K562 (cell line): ENCODE data around the gene CCL5. TPM values are rescaled to one million over a fixed set of nuclear protein-coding genes. Genes with fewer than 3 reads are reported as not detected.

Source experiments
- ATAC-seq: fragments of 200-7000 bp; cut with Tn5 transposase; 3 replicates; pipeline ENCODE4 v1.9.1; 2020; ENCODE audit warnings: moderate library complexity
- BruUV-seq: library from RNA; stranded (reverse); fragments of 400-500 nt; replicated peaks from 2 replicates; lab custom pipeline; 2021; lab: Mats Ljungman, UMichigan
- CTCF ChIA-PET: fragments of 300-600 bp; formaldehyde crosslinking; extraction: SDS; loops from one replicate; lab custom pipeline; 2021; ENCODE audit warnings: low intra/inter-chr PET ratio; lab: Yijun Ruan, JAX
- POLR2A ChIA-PET: fragments of 300-600, 350-650 bp; sonication (Branson Sonifier 250); formaldehyde crosslinking; extraction: SDS; loops from one replicate; lab custom pipeline; 2021; ENCODE audit warnings: antibody characterized with exemption, inconsistent platforms; lab: Yijun Ruan, JAX
- DNase-seq, 4 experiments: peaks; one replicate each; pipeline versions ENCODE4 v3.0.0 to v3.0.0-alpha.2; 2011 to 2018; ENCODE audit warnings: low spot score in 3 of 4, mixed read lengths in 3 of 4; ENCODE audit errors: extremely low read depth in 1 of 4
- FAIRE-seq: peaks from 2 replicates; lab custom pipeline; 2011; peaks lifted over from hg19 to GRCh38; lab: Jason Lieb, UNC
- H2AFZ ChIP-seq: 2 replicates; pipeline ENCODE4 v1.6.0; 2011; ENCODE audit warnings: low read depth, low read length, control low read depth, inconsistent platforms
- H3K27ac ChIP-seq: fragments of 200-600 bp; 3 replicates; pipeline ENCODE4 v1.8.0; 2011; ENCODE audit warnings: low read depth, mild to moderate bottlenecking, control low read depth, inconsistent platforms, low read length, moderate library complexity, mixed read lengths; ENCODE audit errors: extremely low read depth
- H3K27me3 ChIP-seq, 2 experiments: fragments of 300-600 bp in 1 of 2; 2 replicates in 1 of 2; 3 replicates in 1 of 2; pipeline versions ENCODE4 v1.6.0 to v1.8.0; 2011; ENCODE audit warnings: inconsistent platforms in 2 of 2, low read length in 2 of 2, mild to moderate bottlenecking in 1 of 2, mixed read lengths in 1 of 2, moderate library complexity in 1 of 2; ENCODE audit not compliant: control insufficient read depth in 2 of 2, insufficient read depth in 2 of 2
- H3K36me3 ChIP-seq: fragments of 300-600 bp; 3 replicates; pipeline ENCODE4 v1.8.0; 2011; ENCODE audit warnings: mild to moderate bottlenecking, low read length, inconsistent platforms; ENCODE audit not compliant: control insufficient read depth, insufficient read depth
- H3K4me1 ChIP-seq, 2 experiments: fragments of 200-600 bp in 1 of 2; replicated peaks in 1 of 2; 2 replicates in 1 of 2; 3 replicates in 1 of 2; pipeline versions ENCODE4 v1.5.1 to v1.8.0; 2011; ENCODE audit warnings: inconsistent platforms in 2 of 2, low read length in 2 of 2, mild to moderate bottlenecking in 1 of 2, mixed read lengths in 1 of 2, moderate library complexity in 1 of 2; ENCODE audit not compliant: control insufficient read depth in 2 of 2, insufficient read depth in 2 of 2
- H3K4me2 ChIP-seq: 2 replicates; pipeline ENCODE4 v1.6.1; 2011; ENCODE audit warnings: low read length, control low read depth, inconsistent platforms, mixed read lengths; ENCODE audit not compliant: insufficient read depth
- H3K4me3 ChIP-seq: fragments of 200-600 bp; sonication (generic), shearing (Covaris generic); 2 replicates; pipeline ENCODE4 v1.5.1; 2016; ENCODE audit warnings: control low read depth, inconsistent platforms
- H3K79me2 ChIP-seq: fragments of 200-600 bp; 3 replicates; pipeline ENCODE4 v1.8.0; 2011; ENCODE audit warnings: low read length, inconsistent platforms; ENCODE audit not compliant: control insufficient read depth, insufficient read depth
- H3K9ac ChIP-seq, 2 experiments: 2 replicates each; pipeline versions ENCODE4 v1.6.0 to v1.6.1; 2011; ENCODE audit warnings: low read depth in 2 of 2, low read length in 2 of 2, control low read depth in 1 of 2, inconsistent platforms in 1 of 2, mild to moderate bottlenecking in 1 of 2, mixed read lengths in 1 of 2; ENCODE audit not compliant: insufficient read depth in 1 of 2
- H3K9me1 ChIP-seq: one replicate; pipeline ENCODE4 v1.6.0; 2011; ENCODE audit warnings: inconsistent platforms, mild to moderate bottlenecking, low read length, moderate library complexity; ENCODE audit not compliant: control insufficient read depth, insufficient read depth
- H3K9me3 ChIP-seq: replicated peaks from 2 replicates; pipeline ENCODE4 v1.5.1; 2011; ENCODE audit warnings: low read depth, low read length, inconsistent platforms; ENCODE audit not compliant: control insufficient read depth, insufficient read depth
- H4K20me1 ChIP-seq: replicated peaks from 2 replicates; pipeline ENCODE4 v1.6.1; 2011; ENCODE audit warnings: low read length, inconsistent platforms, mixed read lengths; ENCODE audit not compliant: control insufficient read depth, insufficient read depth
- CHD4 ChIP-seq: fragments of 200-600 bp; sonication (generic); IDR thresholded peaks from 3 replicates; pipeline ENCODE4 v1.6.1; 2012; ENCODE audit warnings: low read depth, mild to moderate bottlenecking, mixed read lengths, low read length, inconsistent platforms; ENCODE audit not compliant: insufficient read depth, insufficient replicate concordance, poor library complexity, severe bottlenecking
- DPF2 ChIP-seq: fragments of 450-650 bp; IDR thresholded peaks from 2 replicates; pipeline ENCODE4 v1.6.1; 2016
- E4F1 ChIP-seq: fragments of 250-450 bp; sonication (Bioruptor Pico); IDR thresholded peaks from 2 replicates; pipeline ENCODE4 v1.5.0; 2021; ENCODE audit warnings: mild to moderate bottlenecking, borderline replicate concordance
- ERF ChIP-seq: fragments of 450-650 bp; formaldehyde crosslinking; IDR thresholded peaks from 2 replicates; pipeline ENCODE4 v1.4.0; 2020; ENCODE audit warnings: mild to moderate bottlenecking, mixed read lengths
- FOXO4 ChIP-seq: fragments of 450-650 bp; formaldehyde crosslinking; IDR thresholded peaks from 2 replicates; pipeline ENCODE4 v1.4.0; 2020; ENCODE audit warnings: mild to moderate bottlenecking, moderate library complexity
- MAFK ChIP-seq: IDR thresholded peaks from 2 replicates; pipeline ENCODE4 v1.6.1; 2011; ENCODE audit warnings: low read length, improper control_type of control experiment
- MTA1 ChIP-seq: fragments of 450-650 bp; IDR thresholded peaks from 2 replicates; pipeline ENCODE4 v1.6.1; 2017; ENCODE audit warnings: borderline replicate concordance
- MYBL2 ChIP-seq, 2 experiments: fragments of 450-650 bp in 1 of 2; sonication (generic) in 1 of 2; formaldehyde crosslinking in 1 of 2; IDR thresholded peaks; 2 replicates each; pipeline versions ENCODE4 v1.6.1 to v1.8.1; 2017 to 2022; ENCODE audit warnings: borderline replicate concordance in 1 of 2, inconsistent platforms in 1 of 2, low read depth in 1 of 2, mild to moderate bottlenecking in 1 of 2, missing genetic modification reagents in 1 of 2, moderate library complexity in 1 of 2
- NFXL1 ChIP-seq: fragments of 450-650 bp; formaldehyde crosslinking; IDR thresholded peaks from 2 replicates; pipeline ENCODE4 v1.4.0; 2021; ENCODE audit warnings: mild to moderate bottlenecking
- PBX2 ChIP-seq, 2 experiments: IDR thresholded peaks in 1 of 2; conservative IDR thresholded peaks in 1 of 2; 2 replicates each; pipeline ENCODE4 v1.6.1; 2016; ENCODE audit warnings: low read depth in 2 of 2, mild to moderate bottlenecking in 1 of 2, missing compliant biosample characterization in 1 of 2, missing genetic modification characterization in 1 of 2, moderate library complexity in 1 of 2
- PTTG1 ChIP-seq: fragments of 450-650 bp; IDR thresholded peaks from 2 replicates; pipeline ENCODE4 v1.6.1; 2016; ENCODE audit warnings: low read depth, mild to moderate bottlenecking, missing genetic modification characterization, missing compliant biosample characterization
- TAF15 ChIP-seq: fragments of 200-400 bp; formaldehyde crosslinking; IDR thresholded peaks from 2 replicates; pipeline ENCODE4 v1.6.1; 2017; ENCODE audit warnings: mild to moderate bottlenecking, low read depth, low read length, moderate library complexity
- WGBS: fragments of 100-300 bp; shearing (Covaris generic); methylation state at CpG from one replicate; pipeline ENCODE4 v1.1.6; 2016; ENCODE audit warnings: low coverage, mixed read lengths; ENCODE audit not compliant: insufficient coverage; ENCODE audit errors: missing lambda C conversion rate; 5-methylcytosine and 5-hydroxymethylcytosine counted together
- in situ Hi-C: fragments of 300-500 bp; cut with MboI; formaldehyde crosslinking; loops from 4 replicates; pipeline ENCODE4 v1.15.0; 2018; ENCODE audit warnings: inconsistent platforms, mixed read lengths
- intact Hi-C: fragments of 100-400 bp; cut with micrococcal nuclease; formaldehyde crosslinking; loops from 2 replicates; pipeline ENCODE4 v1.14.2; 2022
- polyA plus RNA-seq, 8 experiments: library from polyadenylated mRNA; depleted of rRNA in 4 of 8; stranded (reverse) in 5 of 8; unstranded in 3 of 8; fragments of >200 nt; fragmentation: Nextera tagmentation in 2 of 8; fragmentation: Illumina TruSeq in 1 of 8; extraction: Ambion mirVana in 2 of 8; extraction: Trizol in 1 of 8; gene quantifications; 2 replicates each; pipeline versions ENCODE4 v1.2.1 to v1.2.3, GENCODE V29; 2011 to 2014; ENCODE audit warnings: inconsistent platforms in 1 of 8, missing spikeins in 1 of 8
- total RNA-seq, 7 experiments: library from RNA; depleted of rRNA in 6 of 7; stranded (reverse); fragments of >200 nt in 6 of 7; fragmentation: Illumina TruSeq in 2 of 7; extraction: Trizol in 2 of 7; gene quantifications; 2 replicates each; pipeline versions ENCODE4 v1.2.1 to v1.2.3, GENCODE V29; 2011 to 2021; ENCODE audit warnings: low replicate concordance in 1 of 7
- TF ChIP-seq, protein P1 (sequence below), 2 experiments: IDR thresholded peaks; 2 replicates each; pipeline ENCODE4 v1.6.1; 2011; ENCODE audit warnings: borderline replicate concordance in 1 of 2, control low read depth in 1 of 2, low read depth in 1 of 2, low read length in 1 of 2, mild to moderate bottlenecking in 1 of 2, mixed read lengths in 1 of 2, moderate library complexity in 1 of 2; ENCODE audit not compliant: insufficient read depth in 1 of 2, insufficient read length in 1 of 2, poor library complexity in 1 of 2, severe bottlenecking in 1 of 2; ENCODE audit errors: extremely low read depth in 1 of 2

CCL5 gene
- total and polyA plus RNA-seq, 9 of the 15 experiments (the other 6 are each of a cell fraction or from before 2014, with no cell fraction given) = 0.18 to 0.59 (median 0.45) TPM; not detected in 1

DNA sequence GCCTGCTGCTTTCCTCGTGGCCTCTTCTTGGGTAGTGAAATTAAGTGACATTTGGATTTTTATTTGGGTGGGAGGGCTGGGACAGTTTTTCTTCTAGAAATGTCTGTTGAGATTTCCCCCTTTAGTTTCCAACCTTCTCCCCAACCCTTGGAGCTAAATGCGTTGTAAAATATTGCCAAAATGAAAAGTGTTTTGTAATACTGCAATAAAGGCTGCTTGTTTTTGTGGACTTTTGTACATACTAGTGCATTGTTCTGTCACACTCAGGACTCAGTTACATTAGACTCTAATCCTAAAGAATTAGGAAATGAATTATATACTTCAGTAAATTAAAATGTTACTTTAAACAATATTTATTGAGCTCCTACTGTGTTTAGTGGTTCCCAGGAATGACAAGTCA is 33.2 kb downstream of the CCL5 start:
- in situ Hi-C loops = no loop called here
- BruUV-seq = no TSS peak
- H3K4me2 ChIP-seq = no peak overlapping the region
- TF ChIP-seq MAFK = no peak
- TF ChIP-seq E4F1 = no peak
- no peak for TF ChIP-seq TAF15
- TF ChIP-seq NFXL1 (CRISPR knock-in tag) = no peak
- TF ChIP-seq, protein P1, sequence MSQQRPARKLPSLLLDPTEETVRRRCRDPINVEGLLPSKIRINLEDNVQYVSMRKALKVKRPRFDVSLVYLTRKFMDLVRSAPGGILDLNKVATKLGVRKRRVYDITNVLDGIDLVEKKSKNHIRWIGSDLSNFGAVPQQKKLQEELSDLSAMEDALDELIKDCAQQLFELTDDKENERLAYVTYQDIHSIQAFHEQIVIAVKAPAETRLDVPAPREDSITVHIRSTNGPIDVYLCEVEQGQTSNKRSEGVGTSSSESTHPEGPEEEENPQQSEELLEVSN (IDR thresholded peaks at IDR 0.05; ENCODE audit: borderline replicate concordance in 1 of 2, extremely low read depth in 1 of 2, insufficient read depth in 1 of 2, insufficient read length in 1 of 2, low read depth in 1 of 2, low read length in 1 of 2, poor library complexity in 1 of 2, severe bottlenecking in 1 of 2) = no peak
- no peak for TF ChIP-seq MYBL2 (IDR thresholded peaks at IDR 0.05; ENCODE audit: low read depth)
- TF ChIP-seq MYBL2 (CRISPR knock-in tag; IDR thresholded peaks at IDR 0.05; ENCODE audit: borderline replicate concordance) = no peak
- no peak for TF ChIP-seq PTTG1 (tag)
- no peak for TF ChIP-seq CHD4
- TF ChIP-seq MTA1 = no peak
- TF ChIP-seq DPF2 = no peak
- no peak for TF ChIP-seq PBX2 (CRISPR knock-in tag; IDR thresholded peaks at IDR 0.05; ENCODE audit: low read depth)
- no peak for TF ChIP-seq PBX2 (tag; conservative IDR thresholded peaks at IDR 0.05; ENCODE audit: low read depth)
- no peak for TF ChIP-seq ERF (CRISPR knock-in tag)
- TF ChIP-seq FOXO4 (CRISPR knock-in tag) = no peak

More for the DNA sequence above, 33.2 kb downstream of the CCL5 start:
- WGBS = 94% methylated on average over 2 of the region's 2 CpGs
- FAIRE-seq = no peak
- no peak for ATAC-seq
- no peak for DNase-seq
- no peak overlapping the region for H3K27ac ChIP-seq
- CTCF ChIA-PET = no interaction called here
- H3K9ac ChIP-seq = no peak overlapping the region
- H3K9me3 ChIP-seq = no peaks in the 10 kb centered on the region
- no peak overlapping the region for H2AFZ ChIP-seq
- no peaks in the 10 kb centered on the region for H3K4me1 ChIP-seq
- no peaks in the 10 kb centered on the region for H4K20me1 ChIP-seq
- H3K4me3 ChIP-seq = no peak overlapping the region
- no peaks in the 10 kb centered on the region for H3K9me1 ChIP-seq
- POLR2A ChIA-PET = interaction anchor here (0.7 to 2.8 kb wide), 9 partner anchors 11 to 158 kb away, joined by 3 to 19 read pairs (median 4); no protein-coding TSS in a partner anchor
- no peaks in the 10 kb centered on the region for H3K79me2 ChIP-seq
- intact Hi-C loops = loop anchor here (5.0 to 10.0 kb wide), 2 partner anchors 95 to 228 kb away; partner anchors contain the start of gene LYZL6
- peaks cover 72% of the 10 kb centered on the region for H3K36me3 ChIP-seq
- no peaks in the 10 kb centered on the region for H3K27me3 ChIP-seq
